HG02571 (cell line): ENCODE measurements around the gene POLR2I.
"Not testable (repeated sequence)": the region's sequence is repeated elsewhere in the genome, so short reads cannot be mapped to it uniquely, and the experiment has no call there.

Experiments used
- ATAC-seq: cut with Tn5 transposase; IDR thresholded peaks from one replicate; pipeline ENCODE4 v1.9.1; 2021; ENCODE audit warnings: mild to moderate bottlenecking, moderate library complexity; ENCODE audit not compliant: unreplicated experiment

Gene POLR2I

GRCh38 chr19:36134867-36135266 lies 20.2 kb upstream of the POLR2I start:
- ATAC-seq, result not testable (repeated sequence)

- ATAC-seq, result not testable (repeated sequence)
Measured at GRCh38 chr19:36131221-36131620, 16.5 kb upstream of the POLR2I start.

- ATAC-seq, result no peak
Measured at GRCh38 chr19:36128392-36128736, 13.7 kb upstream of the POLR2I start.

- ATAC-seq, result no peak
Measured at GRCh38 chr19:36125557-36125956, 10.9 kb upstream of the POLR2I start.

GRCh38 chr19:36121486-36122124 lies 6.9 kb upstream of the POLR2I start:
- no peak for ATAC-seq

- no peak for ATAC-seq
Measured at GRCh38 chr19:36120984-36121358, 6.3 kb upstream of the POLR2I start.

- ATAC-seq, result no peak
Measured at GRCh38 chr19:36120092-36120983, 5.7 kb upstream of the POLR2I start.

- ATAC-seq, result no peak
Measured at GRCh38 chr19:36116344-36116637, 1.6 kb upstream of the POLR2I start.

GRCh38 chr19:36115453-36116343 lies 1.0 kb upstream of the POLR2I start, which contains the start of gene TBCB:
TBCB (plus strand) TSS chr19:36115468; CDS start chr19:36115561, 93 bp downstream.
- peak; percentile 25 for ATAC-seq

GRCh38 chr19:36113894-36114720 lies 568 bp downstream of the POLR2I start:
- peak; percentile 1 for ATAC-seq

- no peak for ATAC-seq
Measured at GRCh38 chr19:36113425-36113824, 1.2 kb downstream of the POLR2I start.

GRCh38 chr19:36112678-36113077 lies 2.0 kb downstream of the POLR2I start:
- no peak for ATAC-seq

- ATAC-seq, result no peak
Measured at GRCh38 chr19:36111200-36111539, 3.5 kb downstream of the POLR2I start.

- ATAC-seq, result no peak
Measured at GRCh38 chr19:36110487-36111199, 4.0 kb downstream of the POLR2I start, which contains the start of gene OVOL3. OVOL3 (plus strand) TSS chr19:36111143; CDS start chr19:36111203, 60 bp downstream.

- no peak for ATAC-seq
Measured at GRCh38 chr19:36108684-36109083, 6.0 kb downstream of the POLR2I start.

GRCh38 chr19:36106991-36107390 lies 7.7 kb downstream of the POLR2I start:
- ATAC-seq, result no peak

GRCh38 chr19:36106441-36106840 lies 8.2 kb downstream of the POLR2I start:
- no peak for ATAC-seq

- ATAC-seq, result no peak
Measured at GRCh38 chr19:36103842-36104552, 10.7 kb downstream of the POLR2I start.

GRCh38 chr19:36103040-36103626 lies 11.5 kb downstream of the POLR2I start:
- no peak for ATAC-seq
